Ishikawa (cell line): ENCODE data around the gene TMEM52B.

Experiments used
- CEBPB ChIP-seq: IDR thresholded peaks from 2 replicates; pipeline ENCODE4 v1.6.1; 2012
- EGR1 ChIP-seq: IDR thresholded peaks from 2 replicates; pipeline ENCODE4 v1.6.1; 2012
- EP300 ChIP-seq: IDR thresholded peaks from 2 replicates; pipeline ENCODE4 v1.6.1; 2012; ENCODE audit warnings: borderline replicate concordance
- FOXM1 ChIP-seq: IDR thresholded peaks from 2 replicates; pipeline ENCODE4 v1.6.1; 2012; ENCODE audit warnings: low read depth, borderline replicate concordance
- RAD21 ChIP-seq: IDR thresholded peaks from 2 replicates; pipeline ENCODE4 v1.6.1; 2012; ENCODE audit warnings: low read depth
- TCF12 ChIP-seq: IDR thresholded peaks from 2 replicates; pipeline ENCODE4 v1.6.1; 2012; ENCODE audit warnings: low read depth
- TEAD4 ChIP-seq: IDR thresholded peaks from 2 replicates; pipeline ENCODE4 v1.6.1; 2012
- YY1 ChIP-seq: IDR thresholded peaks from 2 replicates; pipeline ENCODE4 v1.6.1; 2012; ENCODE audit warnings: low read depth
- TF ChIP-seq, protein P1 (sequence below): IDR thresholded peaks from 2 replicates; pipeline ENCODE4 v1.6.1; 2012
- TF ChIP-seq, protein P2 (sequence below): IDR thresholded peaks from 2 replicates; pipeline ENCODE4 v1.6.1; 2012; ENCODE audit warnings: low read depth, mild to moderate bottlenecking
- TF ChIP-seq, protein P3 (sequence below): IDR thresholded peaks from 2 replicates; pipeline ENCODE4 v1.6.1; 2012

DNA sequence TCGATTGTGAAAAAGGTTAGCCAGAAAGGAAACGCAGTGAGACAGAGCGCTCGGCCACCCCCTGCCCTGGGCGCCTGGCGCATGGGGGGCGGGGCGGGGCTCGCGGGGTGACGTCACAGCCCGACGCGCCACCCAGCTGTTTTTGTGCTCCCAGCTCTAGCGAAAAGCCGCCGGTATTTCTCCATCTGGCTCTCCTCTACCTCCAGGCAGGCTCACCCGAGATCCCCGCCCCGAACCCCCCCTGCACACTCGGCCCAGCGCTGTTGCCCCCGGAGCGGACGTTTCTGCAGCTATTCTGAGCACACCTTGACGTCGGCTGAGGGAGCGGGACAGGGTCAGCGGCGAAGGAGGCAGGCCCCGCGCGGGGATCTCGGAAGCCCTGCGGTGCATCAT, 33.9 kb downstream of the TMEM52B start, which contains the start of gene GABARAPL1:
- TF ChIP-seq YY1: no peak
- TF ChIP-seq, protein P1, sequence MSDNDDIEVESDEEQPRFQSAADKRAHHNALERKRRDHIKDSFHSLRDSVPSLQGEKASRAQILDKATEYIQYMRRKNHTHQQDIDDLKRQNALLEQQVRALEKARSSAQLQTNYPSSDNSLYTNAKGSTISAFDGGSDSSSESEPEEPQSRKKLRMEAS: peak; percentile 72
- TF ChIP-seq, protein P2, sequence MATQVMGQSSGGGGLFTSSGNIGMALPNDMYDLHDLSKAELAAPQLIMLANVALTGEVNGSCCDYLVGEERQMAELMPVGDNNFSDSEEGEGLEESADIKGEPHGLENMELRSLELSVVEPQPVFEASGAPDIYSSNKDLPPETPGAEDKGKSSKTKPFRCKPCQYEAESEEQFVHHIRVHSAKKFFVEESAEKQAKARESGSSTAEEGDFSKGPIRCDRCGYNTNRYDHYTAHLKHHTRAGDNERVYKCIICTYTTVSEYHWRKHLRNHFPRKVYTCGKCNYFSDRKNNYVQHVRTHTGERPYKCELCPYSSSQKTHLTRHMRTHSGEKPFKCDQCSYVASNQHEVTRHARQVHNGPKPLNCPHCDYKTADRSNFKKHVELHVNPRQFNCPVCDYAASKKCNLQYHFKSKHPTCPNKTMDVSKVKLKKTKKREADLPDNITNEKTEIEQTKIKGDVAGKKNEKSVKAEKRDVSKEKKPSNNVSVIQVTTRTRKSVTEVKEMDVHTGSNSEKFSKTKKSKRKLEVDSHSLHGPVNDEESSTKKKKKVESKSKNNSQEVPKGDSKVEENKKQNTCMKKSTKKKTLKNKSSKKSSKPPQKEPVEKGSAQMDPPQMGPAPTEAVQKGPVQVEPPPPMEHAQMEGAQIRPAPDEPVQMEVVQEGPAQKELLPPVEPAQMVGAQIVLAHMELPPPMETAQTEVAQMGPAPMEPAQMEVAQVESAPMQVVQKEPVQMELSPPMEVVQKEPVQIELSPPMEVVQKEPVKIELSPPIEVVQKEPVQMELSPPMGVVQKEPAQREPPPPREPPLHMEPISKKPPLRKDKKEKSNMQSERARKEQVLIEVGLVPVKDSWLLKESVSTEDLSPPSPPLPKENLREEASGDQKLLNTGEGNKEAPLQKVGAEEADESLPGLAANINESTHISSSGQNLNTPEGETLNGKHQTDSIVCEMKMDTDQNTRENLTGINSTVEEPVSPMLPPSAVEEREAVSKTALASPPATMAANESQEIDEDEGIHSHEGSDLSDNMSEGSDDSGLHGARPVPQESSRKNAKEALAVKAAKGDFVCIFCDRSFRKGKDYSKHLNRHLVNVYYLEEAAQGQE: no peak
- TF ChIP-seq FOXM1: no peak
- TF ChIP-seq, protein P3, sequence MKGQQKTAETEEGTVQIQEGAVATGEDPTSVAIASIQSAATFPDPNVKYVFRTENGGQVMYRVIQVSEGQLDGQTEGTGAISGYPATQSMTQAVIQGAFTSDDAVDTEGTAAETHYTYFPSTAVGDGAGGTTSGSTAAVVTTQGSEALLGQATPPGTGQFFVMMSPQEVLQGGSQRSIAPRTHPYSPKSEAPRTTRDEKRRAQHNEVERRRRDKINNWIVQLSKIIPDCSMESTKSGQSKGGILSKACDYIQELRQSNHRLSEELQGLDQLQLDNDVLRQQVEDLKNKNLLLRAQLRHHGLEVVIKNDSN: no peak
- no peak for TF ChIP-seq EGR1
- TF ChIP-seq TEAD4: no peak
- TF ChIP-seq EP300: no peak
- TF ChIP-seq RAD21: no peak
- no peak for TF ChIP-seq TCF12
- TF ChIP-seq CEBPB: no peak
